Measurements from ENCODE around the gene PDE4DIP.
"Not testable (repeated sequence)": the region's sequence is repeated elsewhere in the genome, so short reads cannot be mapped to it uniquely, and the experiment has no call there.

The PDE4DIP gene

GRCh38 chr1:148868924-148869633, 24.9 kb downstream of the PDE4DIP start:
- DNase-seq; intact Hi-C loops (cut with DNase I): not testable (repeated sequence)

- intact Hi-C loops (cut with DNase I) = not testable (repeated sequence)
These were observed 25.4 kb downstream of the PDE4DIP start for GRCh38 chr1:148869634-148869961.

GRCh38 chr1:148874408-148875388, 30.5 kb downstream of the PDE4DIP start:
- DNase-seq; intact Hi-C loops (cut with DNase I): not testable (repeated sequence)

More at GRCh38 chr1:148869634-148869961, 25.4 kb downstream of the PDE4DIP start:
- DNase-seq = not testable (repeated sequence)

GRCh38 chr1:148879812-148880416, 35.7 kb downstream of the PDE4DIP start:
- DNase-seq; intact Hi-C loops (cut with DNase I): not testable (repeated sequence)

GRCh38 chr1:148881261-148881660, 37.0 kb downstream of the PDE4DIP start:
- intact Hi-C loops (cut with DNase I); DNase-seq: not testable (repeated sequence)

GRCh38 chr1:148885219-148885618, 41.0 kb downstream of the PDE4DIP start:
- intact Hi-C loops (cut with DNase I); DNase-seq: not testable (repeated sequence)

GRCh38 chr1:148886293-148886692, 42.1 kb downstream of the PDE4DIP start:
- DNase-seq; intact Hi-C loops (cut with DNase I): not testable (repeated sequence)

- DNase-seq; intact Hi-C loops (cut with DNase I): not testable (repeated sequence)
These were observed 44.4 kb downstream of the PDE4DIP start for GRCh38 chr1:148888597-148888996.

- DNase-seq; intact Hi-C loops (cut with DNase I): not testable (repeated sequence)
These were observed 45.2 kb downstream of the PDE4DIP start for GRCh38 chr1:148889267-148890074.

GRCh38 chr1:148890075-148890568, 45.9 kb downstream of the PDE4DIP start:
- intact Hi-C loops (cut with DNase I); DNase-seq: not testable (repeated sequence)

- DNase-seq; intact Hi-C loops (cut with DNase I): not testable (repeated sequence)
These were observed 50.4 kb downstream of the PDE4DIP start for GRCh38 chr1:148894360-148895352.

GRCh38 chr1:148900026-148900425, 55.8 kb downstream of the PDE4DIP start:
- intact Hi-C loops (cut with DNase I) = not testable (repeated sequence)

GRCh38 chr1:148900691-148901090, 56.5 kb downstream of the PDE4DIP start:
- DNase-seq; intact Hi-C loops (cut with DNase I): not testable (repeated sequence)

More at GRCh38 chr1:148900026-148900425, 55.8 kb downstream of the PDE4DIP start:
- DNase-seq = not testable (repeated sequence)

- DNase-seq; intact Hi-C loops (cut with DNase I): not testable (repeated sequence)
These were observed 57.1 kb downstream of the PDE4DIP start for GRCh38 chr1:148901150-148901952.

GRCh38 chr1:148901953-148902341, 57.7 kb downstream of the PDE4DIP start:
- DNase-seq; intact Hi-C loops (cut with DNase I): not testable (repeated sequence)

GRCh38 chr1:148909219-148909826, 65.1 kb downstream of the PDE4DIP start:
- DNase-seq; intact Hi-C loops (cut with DNase I): not testable (repeated sequence)

All from head of caudate nucleus (tissue), 42 donors.